Ascending aorta (tissue), 2 donors: ENCODE results near the gene CTAGE6. TPM values are rescaled to one million over a fixed set of nuclear protein-coding genes. Genes with fewer than 3 reads are reported as not detected.
"Not testable (repeated sequence)": the region's sequence is repeated elsewhere in the genome, so short reads cannot be mapped to it uniquely, and the experiment has no call there.

Source experiments
- DNase-seq, 2 donors: peaks; one replicate each; pipeline ENCODE4 v3.0.0-alpha.2; 2019; ENCODE audit warnings: low spot score in 2 of 2
- H3K27ac ChIP-seq, 2 donors: fragments of 200-600 bp; sonication (generic); one replicate each; pipeline ENCODE4 v1.5.1; 2016 to 2017; ENCODE audit warnings: mild to moderate bottlenecking in 1 of 2
- H3K27me3 ChIP-seq: fragments of 200-600 bp; sonication (generic); one replicate; pipeline ENCODE4 v1.5.1; 2017
- H3K36me3 ChIP-seq, 2 donors: fragments of 200-600 bp; sonication (generic); one replicate each; pipeline ENCODE4 v1.5.1; 2016
- H3K4me1 ChIP-seq, 2 donors: fragments of 200-600 bp; sonication (generic); one replicate each; pipeline ENCODE4 v1.5.1; 2016 to 2017; ENCODE audit warnings: mild to moderate bottlenecking in 1 of 2
- H3K4me3 ChIP-seq, 2 donors: fragments of 200-600 bp; sonication (generic); one replicate each; pipeline ENCODE4 v1.5.1; 2016 to 2017; ENCODE audit warnings: mild to moderate bottlenecking in 1 of 2
- H3K9me3 ChIP-seq, 2 donors: fragments of 200-600 bp; sonication (generic); one replicate each; pipeline ENCODE4 v1.5.1; 2016
- intact Hi-C: fragments of 100-400 bp; cut with DNase I; formaldehyde crosslinking; loops from one replicate; pipeline ENCODE4 v1.15.1; 2023
- total RNA-seq: library from RNA; depleted of rRNA; stranded (reverse); fragments of >200 nt; gene quantifications from one replicate; pipeline ENCODE4 v1.1.0, GENCODE V29; 2016
- TF ChIP-seq, protein P1 (sequence below), 3 experiments: fragments of 200-600 bp in 2 of 3; fragments of 450-650 bp in 1 of 3; sonication (generic) in 2 of 3; IDR thresholded peaks; one replicate each; pipeline ENCODE4 v1.5.1; 2016 to 2019; ENCODE audit warnings: antibody characterized with exemption in 3 of 3, mild to moderate bottlenecking in 1 of 3, moderate library complexity in 1 of 3

The CTAGE6 gene
- total RNA-seq, 1 donor from 2014 or later = not detected

DNA sequence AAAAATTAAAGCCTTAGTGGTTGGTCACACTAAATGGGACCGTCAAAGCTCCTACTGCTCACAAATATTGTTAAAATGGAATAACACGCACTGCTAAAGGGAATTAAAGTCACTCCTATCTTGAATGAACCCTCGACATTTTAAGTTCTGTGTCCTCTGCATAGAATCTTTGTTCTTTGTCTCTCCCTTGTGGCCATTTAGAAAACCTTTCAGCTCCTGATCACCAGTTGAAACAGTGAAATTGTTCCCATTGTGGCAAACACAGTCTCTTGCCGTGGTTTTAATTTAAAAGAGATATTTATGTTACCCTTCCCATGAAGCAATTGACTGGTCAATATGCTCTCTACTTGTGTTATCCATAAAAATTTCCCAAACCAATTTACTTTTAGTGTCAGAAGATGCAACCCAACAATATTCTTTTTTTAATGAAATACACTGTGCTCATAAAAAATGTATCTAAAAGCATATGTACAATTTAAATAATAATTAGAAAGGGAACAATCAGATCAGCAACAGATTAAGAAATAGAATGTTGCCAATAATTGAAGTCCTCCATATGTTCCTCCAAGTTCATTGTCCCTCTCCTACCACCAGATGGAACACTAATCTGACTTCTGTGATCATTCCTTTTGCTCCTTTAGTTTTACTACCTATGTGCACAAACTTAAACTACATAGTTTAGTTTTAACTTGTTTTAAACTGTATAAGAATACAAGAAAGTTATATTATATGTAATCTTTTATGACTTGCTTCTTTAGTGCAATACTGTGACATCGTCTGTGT lies 20.3 kb downstream of the CTAGE6 start:
- H3K4me1 ChIP-seq, H3K27me3 ChIP-seq, DNase-seq, intact Hi-C loops, H3K36me3 ChIP-seq, H3K9me3 ChIP-seq, H3K27ac ChIP-seq, H3K4me3 ChIP-seq: not testable (repeated sequence)
- TF ChIP-seq, protein P1, sequence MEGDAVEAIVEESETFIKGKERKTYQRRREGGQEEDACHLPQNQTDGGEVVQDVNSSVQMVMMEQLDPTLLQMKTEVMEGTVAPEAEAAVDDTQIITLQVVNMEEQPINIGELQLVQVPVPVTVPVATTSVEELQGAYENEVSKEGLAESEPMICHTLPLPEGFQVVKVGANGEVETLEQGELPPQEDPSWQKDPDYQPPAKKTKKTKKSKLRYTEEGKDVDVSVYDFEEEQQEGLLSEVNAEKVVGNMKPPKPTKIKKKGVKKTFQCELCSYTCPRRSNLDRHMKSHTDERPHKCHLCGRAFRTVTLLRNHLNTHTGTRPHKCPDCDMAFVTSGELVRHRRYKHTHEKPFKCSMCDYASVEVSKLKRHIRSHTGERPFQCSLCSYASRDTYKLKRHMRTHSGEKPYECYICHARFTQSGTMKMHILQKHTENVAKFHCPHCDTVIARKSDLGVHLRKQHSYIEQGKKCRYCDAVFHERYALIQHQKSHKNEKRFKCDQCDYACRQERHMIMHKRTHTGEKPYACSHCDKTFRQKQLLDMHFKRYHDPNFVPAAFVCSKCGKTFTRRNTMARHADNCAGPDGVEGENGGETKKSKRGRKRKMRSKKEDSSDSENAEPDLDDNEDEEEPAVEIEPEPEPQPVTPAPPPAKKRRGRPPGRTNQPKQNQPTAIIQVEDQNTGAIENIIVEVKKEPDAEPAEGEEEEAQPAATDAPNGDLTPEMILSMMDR (IDR thresholded peaks at IDR 0.05) = peak; percentile 31 to 59 (median 35)

DNA sequence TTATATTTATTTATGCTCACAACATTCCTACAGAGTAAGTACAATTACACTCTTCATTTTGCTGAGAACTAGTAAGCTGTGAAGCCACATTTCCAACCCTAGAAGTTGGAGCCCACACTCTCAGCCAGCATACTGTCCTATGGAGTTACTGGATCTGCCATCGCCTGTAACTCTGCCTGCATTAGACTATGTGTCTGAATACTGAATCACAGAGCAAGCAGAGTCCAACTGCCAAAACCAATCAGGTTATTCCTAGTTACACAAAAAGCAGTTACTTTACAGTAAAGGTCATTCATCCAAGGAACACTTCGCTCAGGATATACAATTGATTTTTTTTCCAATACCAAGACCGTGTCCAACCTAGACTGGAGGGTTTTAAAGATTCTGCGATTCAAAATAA lies 21.5 kb downstream of the CTAGE6 start:
- Histone ChIP-seq H3K4me1 (no peaks in the 10 kb centered on the region), H3K27me3 (no peaks in the 10 kb centered on the region), H3K36me3 (no peaks in the 10 kb centered on the region), H3K4me3 (no peak overlapping the region), H3K27ac (no peak overlapping the region), H3K9me3 (no peaks in the 10 kb centered on the region)
- intact Hi-C loops = no loop called here
- DNase-seq = no peak
- TF ChIP-seq, protein P1 (IDR thresholded peaks at IDR 0.05) = no peak

DNA sequence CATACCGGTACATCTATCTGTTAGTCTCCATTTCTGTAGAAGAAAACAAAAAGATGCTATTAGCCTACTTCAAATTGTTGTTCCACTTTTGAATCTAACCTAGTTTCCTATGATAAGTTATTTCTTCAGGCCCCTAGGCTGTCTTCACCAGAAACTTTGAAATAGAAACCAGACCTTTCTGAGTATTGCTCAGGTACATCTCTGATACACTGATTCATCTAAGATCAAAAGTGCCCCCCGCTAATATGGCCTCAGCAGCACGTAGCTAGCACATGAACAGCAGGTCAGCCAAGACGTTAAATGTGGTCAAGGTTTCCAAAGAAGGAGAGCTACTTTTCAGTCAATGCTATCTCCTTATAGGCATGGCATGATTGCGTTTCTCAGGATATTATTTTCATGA lies 23.6 kb downstream of the CTAGE6 start:
- TF ChIP-seq, protein P1 (IDR thresholded peaks at IDR 0.05) = no peak

DNA sequence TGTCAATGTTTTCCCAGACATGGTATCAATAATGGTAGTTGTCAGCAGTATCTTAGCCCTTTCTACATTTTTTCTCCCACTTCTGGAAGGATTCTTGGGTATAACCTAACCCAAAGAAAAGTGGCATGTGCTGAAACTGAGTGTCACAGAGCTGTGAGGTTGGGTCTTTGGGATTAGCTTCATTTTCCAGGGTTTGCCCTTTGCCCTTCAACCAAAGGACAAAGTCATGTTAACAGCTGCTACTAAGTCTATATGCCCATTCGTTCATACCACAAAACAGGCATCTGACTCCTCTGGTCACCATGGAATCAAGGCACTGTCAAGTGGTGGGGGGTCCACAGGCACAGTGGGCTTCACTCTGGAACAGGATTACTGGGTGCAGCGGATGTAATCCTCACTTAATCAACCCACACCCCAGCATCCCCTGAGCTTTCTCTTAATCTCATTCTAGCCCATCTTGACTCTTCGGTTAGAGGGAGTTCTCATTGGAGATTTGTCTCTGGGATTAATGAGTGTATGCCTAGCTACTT lies 29.1 kb downstream of the CTAGE6 start:
- DNase-seq = no peak
- Histone ChIP-seq H3K36me3 (no peaks in the 10 kb centered on the region), H3K4me1 (no peaks in the 10 kb centered on the region), H3K27me3 (no peaks in the 10 kb centered on the region), H3K27ac (no peak overlapping the region), H3K9me3 (no peaks in the 10 kb centered on the region), H3K4me3 (no peak overlapping the region)
- intact Hi-C loops = no loop called here
- TF ChIP-seq, protein P1 (IDR thresholded peaks at IDR 0.05) = no peak

More for the DNA sequence above, 23.6 kb downstream of the CTAGE6 start:
- no peaks in the 10 kb centered on the region for H3K27me3 ChIP-seq
- no peak for DNase-seq
- no peaks in the 10 kb centered on the region for H3K36me3 ChIP-seq
- H3K4me1 ChIP-seq = no peaks in the 10 kb centered on the region
- H3K27ac ChIP-seq = no peak overlapping the region
- H3K4me3 ChIP-seq = no peak overlapping the region
- intact Hi-C loops = no loop called here
- no peaks in the 10 kb centered on the region for H3K9me3 ChIP-seq

DNA sequence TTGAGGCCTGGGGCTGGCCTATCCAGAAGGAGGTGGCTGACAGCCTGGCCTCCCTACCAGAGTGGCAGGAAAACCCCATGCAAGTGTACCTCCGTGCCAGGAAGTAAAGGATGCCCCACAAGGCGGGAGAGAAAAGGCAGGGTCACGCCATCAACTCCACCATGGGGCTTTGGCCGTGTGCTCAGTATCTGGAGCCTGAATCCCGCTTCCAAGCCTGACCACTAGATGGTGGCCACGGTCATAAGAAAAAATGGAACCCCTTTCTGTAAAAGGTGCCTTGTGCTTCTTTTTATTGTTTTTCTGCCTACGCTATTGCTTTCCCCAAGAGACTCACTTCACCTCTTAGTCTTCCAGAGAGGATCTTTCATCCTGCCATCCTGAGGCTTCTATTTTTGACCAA lies 29.9 kb downstream of the CTAGE6 start:
- H3K4me1 ChIP-seq, H3K4me3 ChIP-seq, DNase-seq, H3K27me3 ChIP-seq, H3K9me3 ChIP-seq, intact Hi-C loops, H3K27ac ChIP-seq, H3K36me3 ChIP-seq: not testable (repeated sequence)

DNA sequence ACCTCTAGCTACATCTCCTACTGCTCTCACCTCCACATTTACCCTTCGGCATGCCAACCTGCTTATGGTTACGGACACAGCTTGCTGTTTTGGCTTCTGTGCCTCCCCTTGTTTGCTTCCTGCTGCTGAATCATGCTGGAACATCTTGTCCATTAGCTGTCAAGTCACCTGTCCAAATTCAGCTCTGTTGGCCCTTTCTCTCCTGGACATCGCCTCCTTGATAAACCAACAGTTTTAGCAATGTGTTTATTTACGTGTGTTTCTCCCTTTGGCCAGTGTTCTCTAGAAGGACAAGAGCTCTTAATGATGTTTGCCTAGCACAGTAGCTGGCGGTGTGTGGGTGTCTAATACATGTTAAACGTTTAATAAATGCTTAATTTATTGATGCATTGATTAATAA lies 31.4 kb downstream of the CTAGE6 start:
- H3K27me3 ChIP-seq, DNase-seq, H3K36me3 ChIP-seq, H3K9me3 ChIP-seq, H3K4me3 ChIP-seq, H3K4me1 ChIP-seq, H3K27ac ChIP-seq, intact Hi-C loops: not testable (repeated sequence)

DNA sequence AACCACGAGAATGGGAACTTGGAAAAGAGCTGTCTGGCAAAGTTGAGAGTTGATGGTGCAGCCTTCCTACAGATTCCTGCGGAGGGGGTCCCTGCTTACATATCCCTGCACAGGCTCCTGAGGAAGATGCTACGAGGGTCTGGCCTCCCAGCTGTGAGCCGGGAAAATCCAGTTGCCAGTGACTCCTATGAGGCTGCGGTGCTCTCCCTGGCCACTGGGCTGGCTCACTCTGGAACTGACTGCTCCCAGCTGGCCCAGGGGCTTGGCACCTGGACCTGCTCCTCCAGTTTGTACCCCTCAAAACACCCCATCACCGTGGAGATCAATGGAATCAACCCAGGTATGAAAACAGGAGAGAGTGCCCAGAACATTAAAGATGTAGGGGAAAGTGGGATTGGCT lies 37.2 kb downstream of the CTAGE6 start:
- intact Hi-C loops, H3K27me3 ChIP-seq, H3K36me3 ChIP-seq, H3K4me3 ChIP-seq, H3K4me1 ChIP-seq, DNase-seq, H3K9me3 ChIP-seq, H3K27ac ChIP-seq: not testable (repeated sequence)

DNA sequence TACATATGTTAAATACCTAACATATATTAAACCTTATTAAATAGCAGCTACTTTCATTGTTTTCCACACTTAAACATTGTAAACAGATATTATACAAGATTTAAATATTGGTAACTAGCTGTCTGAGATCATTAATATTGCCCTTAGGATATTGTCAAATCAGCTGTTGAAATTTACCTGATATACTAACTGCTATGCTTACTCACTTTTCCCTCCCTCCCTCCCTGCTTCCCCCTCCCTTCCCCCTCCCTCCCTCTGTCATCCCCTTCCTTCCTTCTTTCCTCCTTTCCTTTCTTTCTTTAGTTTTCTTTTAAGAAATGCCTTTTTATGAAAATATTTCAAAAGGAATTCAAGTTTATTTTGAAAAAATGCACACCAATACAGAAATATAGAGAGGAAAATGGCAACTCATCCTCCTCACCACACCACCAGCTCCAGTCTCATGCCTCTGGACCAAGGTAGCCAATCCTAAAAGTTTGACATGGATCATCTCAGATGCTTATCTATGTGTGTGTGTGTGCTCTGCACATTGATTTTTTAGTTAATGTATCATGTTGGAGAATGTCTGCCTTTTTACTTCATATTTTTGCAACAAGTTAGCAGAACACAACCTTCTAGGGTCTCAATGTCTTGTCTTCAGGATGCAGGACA lies 41.8 kb downstream of the CTAGE6 start:
- H3K27me3 ChIP-seq, H3K4me3 ChIP-seq, H3K36me3 ChIP-seq, DNase-seq, H3K4me1 ChIP-seq, H3K27ac ChIP-seq, H3K9me3 ChIP-seq, intact Hi-C loops: not testable (repeated sequence)

DNA sequence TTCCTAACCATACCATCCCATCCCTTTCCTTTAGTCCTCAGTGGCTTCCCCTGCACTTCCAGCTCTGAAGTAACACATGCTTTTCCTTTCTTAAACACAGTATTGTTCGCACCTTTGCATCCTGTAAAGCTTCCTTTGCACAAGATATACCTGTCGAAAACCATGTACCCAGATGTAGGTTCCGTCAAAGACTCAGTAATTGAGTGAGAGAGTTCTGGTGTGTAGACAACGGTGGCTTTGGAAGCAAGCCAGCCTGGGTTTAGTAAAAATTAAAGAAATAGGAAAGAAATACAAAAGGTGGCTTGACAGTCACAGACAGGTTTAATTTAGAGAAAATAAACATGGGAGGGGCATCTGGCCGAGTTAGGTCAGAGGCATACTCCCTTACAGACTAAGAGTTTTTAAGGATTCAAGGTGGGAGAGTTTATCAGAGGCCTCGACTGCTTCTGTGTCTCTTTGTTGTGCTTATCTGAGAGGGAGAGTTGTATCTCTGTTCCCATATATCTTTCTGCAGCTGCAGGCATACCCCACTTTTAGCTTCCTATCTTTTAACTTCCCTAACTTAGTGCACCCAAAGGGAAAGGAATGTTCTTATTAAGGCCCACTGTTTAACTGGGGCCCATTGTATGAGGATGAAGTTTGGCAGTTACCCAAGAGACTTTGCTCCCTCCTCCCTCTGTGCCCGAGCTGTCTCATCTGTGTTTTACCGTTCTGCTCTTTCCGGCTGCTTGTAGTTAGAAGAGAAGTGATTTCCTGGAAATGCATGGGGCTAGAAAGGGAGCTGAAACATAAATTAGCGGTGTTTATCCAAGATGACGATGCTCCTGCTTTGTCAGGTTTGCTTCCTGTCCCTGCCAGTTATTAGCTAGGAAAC lies 42.7 kb downstream of the CTAGE6 start:
- DNase-seq, H3K9me3 ChIP-seq, H3K27ac ChIP-seq, H3K4me3 ChIP-seq, intact Hi-C loops, H3K4me1 ChIP-seq, H3K27me3 ChIP-seq, H3K36me3 ChIP-seq: not testable (repeated sequence)
